CD4-positive, alpha-beta memory T cell (primary cell): Measurements from ENCODE around the gene FNDC11. TPM values are rescaled to one million over a fixed set of nuclear protein-coding genes. Genes with fewer than 3 reads are reported as not detected.
A peak's percentile ranks its signal among the peaks of the same experiment; 100 is the strongest.

Experiments used
- CTCF ChIA-PET: fragments of 350-600 bp; sonication (Branson Sonifier 250); formaldehyde crosslinking; loops from one replicate; lab custom pipeline; 2021; ENCODE audit warnings: inconsistent platforms; ENCODE audit not compliant: partially characterized antibody; lab: Charles Lee
- POLR2A ChIA-PET: fragments of 350-600 bp; sonication (Branson Sonifier 250); formaldehyde crosslinking; loops from one replicate; lab custom pipeline; 2021; ENCODE audit not compliant: partially characterized antibody; lab: Charles Lee
- DNase-seq, 5 donors: peaks; one replicate each; pipeline versions ENCODE4 v3.0.0 to v3.0.0-alpha.2; 2020 to 2022; ENCODE audit warnings: mixed read lengths in 1 of 5
- H3K27ac ChIP-seq: one replicate; pipeline ENCODE4 v1.7.0; 2013; ENCODE audit warnings: low read depth, low read length
- H3K27me3 ChIP-seq: 2 replicates; pipeline ENCODE4 v1.7.0; 2013; ENCODE audit warnings: mild to moderate bottlenecking, low read length, moderate library complexity; ENCODE audit not compliant: insufficient read depth
- H3K36me3 ChIP-seq: 2 replicates; pipeline ENCODE4 v1.7.0; 2013; ENCODE audit warnings: mild to moderate bottlenecking, low read length, moderate library complexity; ENCODE audit not compliant: insufficient read depth
- H3K4me1 ChIP-seq: 2 replicates; pipeline ENCODE4 v1.7.0; 2013; ENCODE audit warnings: mild to moderate bottlenecking, low read length, moderate library complexity; ENCODE audit not compliant: insufficient read depth
- H3K4me3 ChIP-seq, 2 donors: one replicate each; pipeline ENCODE4 v1.7.0; 2013; ENCODE audit warnings: low read length in 2 of 2, mild to moderate bottlenecking in 1 of 2
- H3K9me3 ChIP-seq, 2 donors: one replicate each; pipeline ENCODE4 v1.7.0; 2013; ENCODE audit warnings: low read length in 2 of 2, control low read depth in 1 of 2; ENCODE audit not compliant: control insufficient read depth in 1 of 2
- H3K27ac Mint-ChIP-seq, 7 donors: one replicate each; pipeline ENCODE4 v1.8.0; 2020 to 2021; ENCODE audit warnings: mixed read lengths in 7 of 7, mild to moderate bottlenecking in 6 of 7, inconsistent platforms in 3 of 7, moderate library complexity in 3 of 7
- H3K27me3 Mint-ChIP-seq, 2 donors: one replicate each; pipeline ENCODE4 v1.8.0; 2020 to 2021; ENCODE audit warnings: mixed read lengths in 2 of 2
- H3K36me3 Mint-ChIP-seq, 2 donors: one replicate each; pipeline ENCODE4 v1.8.0; 2020 to 2021; ENCODE audit warnings: mixed read lengths in 2 of 2, inconsistent platforms in 1 of 2, mild to moderate bottlenecking in 1 of 2
- H3K4me1 Mint-ChIP-seq, 4 donors: one replicate each; pipeline ENCODE4 v1.8.0; 2020 to 2021; ENCODE audit warnings: mixed read lengths in 4 of 4, mild to moderate bottlenecking in 1 of 4
- H3K4me3 Mint-ChIP-seq, 8 donors: one replicate each; pipeline ENCODE4 v1.8.0; 2020 to 2021; ENCODE audit warnings: mixed read lengths in 8 of 8, mild to moderate bottlenecking in 7 of 8, moderate library complexity in 6 of 8, inconsistent platforms in 3 of 8
- H3K9me3 Mint-ChIP-seq, 8 donors: one replicate each; pipeline ENCODE4 v1.8.0; 2020 to 2021; ENCODE audit warnings: mixed read lengths in 8 of 8, mild to moderate bottlenecking in 5 of 8, inconsistent platforms in 3 of 8, moderate library complexity in 1 of 8
- intact Hi-C: fragments of 100-400 bp; cut with micrococcal nuclease; formaldehyde crosslinking; loops from one replicate; pipeline ENCODE4 v1.15.1; 2023
- polyA plus RNA-seq, 2 donors: library from polyadenylated mRNA; unstranded; fragments of 300-500 nt; fragmentation: Illumina TruSeq; gene quantifications; one replicate each; pipeline ENCODE4 v1.2.3, GENCODE V29; 2021
- total RNA-seq, 2 experiments: library from RNA; stranded (reverse); gene quantifications; one replicate each; pipeline ENCODE4 v1.2.3, GENCODE V29; 2021

FNDC11 gene
- total and polyA plus RNA-seq, 4 experiments from 2014 or later: 0.38 to 1.5 (median 0.82) TPM

- Histone ChIP-seq H3K27ac (no peak overlapping the region), H3K27me3 (no peaks in the 10 kb centered on the region), H3K4me1 (peaks cover 8% of the 10 kb centered on the region), H3K36me3 (no peaks in the 10 kb centered on the region), H3K9me3 (no peaks in the 10 kb centered on the region), H3K4me3 (no peak overlapping the region)
- Mint-ChIP-seq H3K27ac (no peak overlapping the region), H3K27me3 (peaks cover 2 to 4% of the 10 kb centered on the region in 2 donors), H3K4me1 (peaks cover 3 to 15% (median 8%) of the 10 kb centered on the region in 4 donors), H3K9me3 (no peaks in the 10 kb centered on the region), H3K4me3 (no peak overlapping the region), H3K36me3 (no peaks in the 10 kb centered on the region)
- DNase-seq: no peak
- POLR2A ChIA-PET: no interaction called here
- CTCF ChIA-PET: interaction anchor here (0.9 kb wide), 1 partner anchor 10 kb away, joined by 3 read pairs; the partner anchor contains the start of gene PTK6
- intact Hi-C loops: no loop called here
Measured at GRCh38 chr20:63546956-63547724, 6.8 kb upstream of the FNDC11 start.

GRCh38 chr20:63547725-63548480, 6.1 kb upstream of the FNDC11 start, which contains the start of gene SRMS:
TSS of gene SRMS (minus strand) at chr20:63547749. CDS start at chr20:63547463, 286 bp downstream.
- peaks cover 8 to 23% (median 14%) of the 10 kb centered on the region in 4 donors for H3K4me1 Mint-ChIP-seq
- H3K36me3 ChIP-seq: no peaks in the 10 kb centered on the region
- no peaks in the 10 kb centered on the region for H3K27me3 ChIP-seq
- peaks cover 2 to 8% of the 10 kb centered on the region in 2 donors for H3K27me3 Mint-ChIP-seq
- H3K4me1 ChIP-seq: peaks cover 12% of the 10 kb centered on the region
- no peaks in the 10 kb centered on the region for H3K9me3 ChIP-seq
- H3K36me3 Mint-ChIP-seq: no peaks in the 10 kb centered on the region
- peak within 1 kb of the TSS in 1 of 7 donors; percentile 23 for H3K27ac Mint-ChIP-seq
- intact Hi-C loops: no loop called here
- no peak for DNase-seq
- ChIA-PET CTCF (no interaction called here), POLR2A (no interaction called here)
- H3K9me3 Mint-ChIP-seq: no peaks in the 10 kb centered on the region
- no peak within 1 kb of the TSS for H3K27ac ChIP-seq
- H3K4me3 Mint-ChIP-seq: no peak within 1 kb of the TSS
- H3K4me3 ChIP-seq: no peak within 1 kb of the TSS

- CTCF ChIA-PET: no interaction called here
- intact Hi-C loops: no loop called here
- POLR2A ChIA-PET: no interaction called here
Measured at GRCh38 chr20:63548542-63548941, 5.4 kb upstream of the FNDC11 start.

GRCh38 chr20:63549019-63549418, 4.9 kb upstream of the FNDC11 start:
- no peaks in the 10 kb centered on the region for H3K36me3 ChIP-seq
- no peak overlapping the region for H3K4me3 Mint-ChIP-seq
- DNase-seq: no peak
- peaks cover 0 to 6% of the 10 kb centered on the region in 2 donors for H3K27me3 Mint-ChIP-seq
- POLR2A ChIA-PET: no interaction called here
- H3K4me1 ChIP-seq: peaks cover 16% of the 10 kb centered on the region
- CTCF ChIA-PET: interaction anchor here (4.7 kb wide), 1 partner anchor 11 kb away, joined by 33 read pairs; the partner anchor contains the start of gene PTK6
- no peaks in the 10 kb centered on the region for H3K9me3 ChIP-seq
- no peak overlapping the region for H3K27ac ChIP-seq
- no peaks in the 10 kb centered on the region for H3K27me3 ChIP-seq
- no peak overlapping the region for H3K27ac Mint-ChIP-seq
- no peaks in the 10 kb centered on the region for H3K36me3 Mint-ChIP-seq
- H3K9me3 Mint-ChIP-seq: no peaks in the 10 kb centered on the region
- intact Hi-C loops: no loop called here
- peaks cover 5 to 24% (median 14%) of the 10 kb centered on the region in 4 donors for H3K4me1 Mint-ChIP-seq
- no peak overlapping the region for H3K4me3 ChIP-seq

More at GRCh38 chr20:63548542-63548941, 5.4 kb upstream of the FNDC11 start:
- Mint-ChIP-seq H3K9me3 (no peaks in the 10 kb centered on the region), H3K36me3 (no peaks in the 10 kb centered on the region), H3K27ac (peak overlapping the region in 1 of 7 donors; percentile 23), H3K4me3 (no peak overlapping the region), H3K27me3 (peaks cover 2 to 8% of the 10 kb centered on the region in 2 donors), H3K4me1 (peaks cover 8 to 29% (median 17%) of the 10 kb centered on the region in 4 donors)
- H3K27ac ChIP-seq: no peak overlapping the region
- H3K9me3 ChIP-seq: no peaks in the 10 kb centered on the region
- peaks cover 16% of the 10 kb centered on the region for H3K4me1 ChIP-seq
- no peak overlapping the region for H3K4me3 ChIP-seq
- DNase-seq: no peak
- no peaks in the 10 kb centered on the region for H3K27me3 ChIP-seq
- H3K36me3 ChIP-seq: no peaks in the 10 kb centered on the region

- ChIA-PET CTCF (interaction anchor here (4.7 kb wide), 1 partner anchor 12 kb away, joined by 33 read pairs; the partner anchor contains the start of gene PTK6), POLR2A (interaction anchor here (1.8 kb wide), 1 partner anchor 12 kb away, joined by 7 read pairs; the partner anchor contains the start of gene PTK6)
- Histone ChIP-seq H3K9me3 (no peaks in the 10 kb centered on the region), H3K27me3 (no peaks in the 10 kb centered on the region), H3K4me1 (peaks cover 22% of the 10 kb centered on the region), H3K27ac (no peak overlapping the region), H3K4me3 (no peak overlapping the region), H3K36me3 (no peaks in the 10 kb centered on the region)
- H3K27ac Mint-ChIP-seq: peak overlapping the region in 1 of 7 donors; percentile 24
- peaks cover 0 to 6% of the 10 kb centered on the region in 2 donors for H3K27me3 Mint-ChIP-seq
- H3K4me1 Mint-ChIP-seq: peaks cover 5 to 26% (median 16%) of the 10 kb centered on the region in 4 donors
- no peaks in the 10 kb centered on the region for H3K36me3 Mint-ChIP-seq
- H3K4me3 Mint-ChIP-seq: no peak overlapping the region
- intact Hi-C loops: loop anchor here (5.0 kb wide), 1 partner anchor 78 kb away; the partner anchor contains the start of gene GMEB2
- no peak for DNase-seq
- no peaks in the 10 kb centered on the region for H3K9me3 Mint-ChIP-seq
Measured at GRCh38 chr20:63549679-63550282, 4.2 kb upstream of the FNDC11 start.

GRCh38 chr20:63551068-63551467, 2.9 kb upstream of the FNDC11 start:
- peak overlapping the region in 2 of 7 donors; percentile 8 to 37 for H3K27ac Mint-ChIP-seq
- intact Hi-C loops: loop anchor here (5.0 kb wide), 1 partner anchor 76 kb away; the partner anchor contains the start of gene GMEB2

More at GRCh38 chr20:63551068-63551467, 2.9 kb upstream of the FNDC11 start:
- H3K27me3 ChIP-seq: no peaks in the 10 kb centered on the region
- no peaks in the 10 kb centered on the region for H3K36me3 ChIP-seq
- Mint-ChIP-seq H3K4me1 (peaks cover 5 to 27% (median 16%) of the 10 kb centered on the region in 4 donors), H3K36me3 (no peaks in the 10 kb centered on the region), H3K27me3 (peaks cover 0 to 6% of the 10 kb centered on the region in 2 donors), H3K9me3 (no peaks in the 10 kb centered on the region), H3K4me3 (no peak overlapping the region)
- DNase-seq: no peak
- no peaks in the 10 kb centered on the region for H3K9me3 ChIP-seq
- no peak overlapping the region for H3K27ac ChIP-seq
- peaks cover 22% of the 10 kb centered on the region for H3K4me1 ChIP-seq
- POLR2A ChIA-PET: interaction anchor here (1.8 to 2.4 kb wide), 2 partner anchors 8 to 13 kb away, joined by 7 to 18 read pairs; partner anchors contain the start of gene PTK6
- no peak overlapping the region for H3K4me3 ChIP-seq
- CTCF ChIA-PET: interaction anchor here (1.2 to 4.7 kb wide), 3 partner anchors 13 to 235 kb away, joined by 3 to 33 read pairs (median 3); partner anchors contain the start of gene PTK6
